Stimulated activated CD8-positive, alpha-beta memory T cell treated with anti-CD3 and anti-CD28 coated beads, Interleukin-7, amount 100 ng/mL, for 24 hours (primary cell): ENCODE data around the gene ARRDC2.

Experiments
- DNase-seq: peaks from one replicate; pipeline ENCODE4 v3.0.0-alpha.2; 2020; ENCODE audit warnings: low read depth

ARRDC2 gene

GRCh38 chr19:18058208-18059009 is 50.4 kb downstream of the ARRDC2 start:
- peak; percentile 66 for DNase-seq

- DNase-seq, result no peak
Observed at GRCh38 chr19:18059297-18059696, 51.3 kb downstream of the ARRDC2 start.

- DNase-seq, result no peak
Observed at GRCh38 chr19:18059902-18060301, 51.9 kb downstream of the ARRDC2 start.

GRCh38 chr19:18060472-18060871 is 52.5 kb downstream of the ARRDC2 start:
- DNase-seq, result no peak

- DNase-seq, result no peak
Observed at GRCh38 chr19:18062028-18062427, 54.1 kb downstream of the ARRDC2 start.

- no peak for DNase-seq
Observed at GRCh38 chr19:18063463-18063862, 55.5 kb downstream of the ARRDC2 start.
